Measurements from ENCODE around the gene VRTN.

VRTN gene

GRCh38 chr14:74392616-74393570 is 44.6 kb downstream of the VRTN start:
- DNase-seq (ENCODE audit: low read depth in 1 of 2, low spot score in 1 of 2): no peak

GRCh38 chr14:74394549-74394948 is 46.3 kb downstream of the VRTN start:
- no peak for DNase-seq (ENCODE audit: low read depth in 1 of 2, low spot score in 1 of 2)

GRCh38 chr14:74395094-74395493 is 46.8 kb downstream of the VRTN start:
- DNase-seq (ENCODE audit: low read depth in 1 of 2, low spot score in 1 of 2): no peak

GRCh38 chr14:74400031-74400685 is 51.9 kb downstream of the VRTN start:
- no peak for DNase-seq (ENCODE audit: low read depth in 1 of 2, low spot score in 1 of 2)

- no peak for DNase-seq (ENCODE audit: low read depth in 1 of 2, low spot score in 1 of 2)
These were observed 52.7 kb downstream of the VRTN start for GRCh38 chr14:74400919-74401503.

- DNase-seq (ENCODE audit: low read depth in 1 of 2, low spot score in 1 of 2): peak; percentile 16 to 31
These were observed 53.4 kb downstream of the VRTN start for GRCh38 chr14:74401504-74402241.

- DNase-seq (ENCODE audit: low read depth in 1 of 2, low spot score in 1 of 2): no peak
These were observed 54.4 kb downstream of the VRTN start for GRCh38 chr14:74402401-74403251.

- no peak for DNase-seq (ENCODE audit: low read depth in 1 of 2, low spot score in 1 of 2)
These were observed 55.5 kb downstream of the VRTN start for GRCh38 chr14:74403619-74404417.

GRCh38 chr14:74404435-74404834 is 56.2 kb downstream of the VRTN start:
- no peak for DNase-seq (ENCODE audit: low read depth in 1 of 2, low spot score in 1 of 2)

- no peak for DNase-seq (ENCODE audit: low read depth in 1 of 2, low spot score in 1 of 2)
These were observed 57.4 kb downstream of the VRTN start for GRCh38 chr14:74405663-74406062.

- no peak for DNase-seq (ENCODE audit: low read depth in 1 of 2, low spot score in 1 of 2)
These were observed 58.9 kb downstream of the VRTN start for GRCh38 chr14:74407021-74407800.

- no peak for DNase-seq (ENCODE audit: low read depth in 1 of 2, low spot score in 1 of 2)
These were observed 59.5 kb downstream of the VRTN start for GRCh38 chr14:74407801-74408154.

GRCh38 chr14:74408870-74409269 is 60.6 kb downstream of the VRTN start:
- DNase-seq (ENCODE audit: low read depth in 1 of 2, low spot score in 1 of 2): no peak

- DNase-seq (ENCODE audit: low read depth in 1 of 2, low spot score in 1 of 2): no peak
These were observed 61.2 kb downstream of the VRTN start for GRCh38 chr14:74409441-74409840.

Measured in activated T-helper 1 cell treated with anti-CD3 and anti-CD28 coated beads, Interleukin-2, amount 50 U/mL, for 16 hours (primary cell).